Globus pallidus (tissue), 1 donor: ENCODE data around the gene PI4KA.
"Not testable (repeated sequence)": the region's sequence is repeated elsewhere in the genome, so short reads cannot be mapped to it uniquely, and the experiment has no call there.

ENCODE experiments used
- DNase-seq: peaks from one replicate; pipeline ENCODE4 v3.0.0-alpha.2; 2015; ENCODE audit warnings: low spot score

Gene PI4KA

DNA sequence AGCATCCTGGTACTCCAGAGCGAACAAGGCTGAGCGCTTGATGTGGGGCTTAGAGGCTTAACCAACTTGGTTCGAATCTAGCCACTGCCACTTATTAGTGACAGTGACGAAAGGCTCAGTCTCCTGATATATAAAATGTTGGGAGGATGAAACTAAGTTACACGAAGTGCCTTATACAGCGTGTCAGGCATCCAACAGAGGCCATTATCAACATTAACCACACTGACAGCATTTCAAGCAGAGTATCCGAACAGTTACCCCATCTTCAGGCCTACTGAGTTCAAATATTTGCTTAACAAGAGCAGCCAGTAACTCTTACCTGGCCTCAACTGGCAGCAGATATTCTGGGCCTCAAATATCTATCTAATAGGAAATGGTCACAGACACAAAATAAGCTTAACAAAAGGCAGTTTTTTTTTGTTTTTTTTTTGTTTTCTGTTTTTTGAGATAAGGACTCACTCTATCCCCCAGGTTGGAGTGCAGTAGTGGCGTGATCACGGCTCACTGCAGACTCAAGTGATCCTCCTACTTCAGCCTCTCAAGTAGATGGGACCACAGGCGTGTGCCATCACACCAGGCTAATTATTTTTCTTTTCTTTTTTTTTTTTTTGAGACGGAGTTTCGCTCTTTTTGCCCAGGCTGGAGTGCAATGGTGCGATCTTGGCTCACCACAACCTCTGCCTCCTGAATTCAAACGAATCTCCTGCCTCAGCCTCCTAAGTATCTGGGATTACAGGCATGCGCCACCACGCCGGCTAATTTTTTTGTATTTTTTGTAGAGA lies 81.8 kb downstream of the PI4KA start:
- no peak for DNase-seq

DNA sequence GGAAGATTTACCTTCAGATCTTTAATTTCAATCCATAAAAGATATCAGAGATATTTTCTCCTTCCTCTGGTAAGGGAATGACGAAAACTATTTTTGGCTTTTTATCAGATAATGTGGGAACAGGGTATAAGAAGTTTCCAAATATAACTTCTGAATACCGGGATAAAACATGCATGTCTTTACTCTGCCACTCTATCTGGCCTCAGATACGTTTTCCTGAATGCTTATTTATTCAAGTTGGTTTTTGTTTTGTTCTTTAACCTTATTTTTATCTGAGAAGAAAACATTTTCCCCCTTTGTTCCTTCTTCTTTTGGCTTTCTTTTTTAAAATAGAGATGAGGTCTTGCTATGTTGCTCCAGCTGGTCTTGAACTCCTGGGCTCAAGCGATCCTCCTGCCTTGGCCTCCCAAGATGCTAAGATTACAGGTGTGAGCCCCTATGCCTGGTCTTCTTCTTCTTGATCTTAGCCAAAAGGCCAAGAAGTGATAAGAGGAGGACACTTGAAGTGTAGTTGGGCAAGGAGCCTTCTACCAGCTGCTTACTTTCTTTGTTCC lies 83.2 kb downstream of the PI4KA start:
- DNase-seq: no peak

DNA sequence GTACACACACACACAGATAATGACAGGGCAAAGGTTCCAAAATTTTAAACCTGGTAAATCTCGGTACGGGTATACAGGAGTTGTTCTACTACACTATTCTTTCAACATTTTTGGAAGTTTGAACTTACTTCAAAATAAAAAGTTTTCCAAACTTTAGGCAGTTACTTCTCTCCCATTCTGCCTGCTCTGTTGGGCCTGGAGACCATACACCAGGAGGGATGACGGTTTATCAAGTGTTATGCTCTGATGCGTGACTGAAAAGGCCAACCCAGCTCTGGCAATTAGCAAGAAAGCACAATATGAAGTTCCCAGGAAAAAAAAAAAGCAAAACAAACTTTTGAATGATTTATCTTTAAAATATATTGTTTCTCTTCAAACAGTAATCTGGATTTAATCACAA lies 83.7 kb downstream of the PI4KA start:
- DNase-seq: no peak

DNA sequence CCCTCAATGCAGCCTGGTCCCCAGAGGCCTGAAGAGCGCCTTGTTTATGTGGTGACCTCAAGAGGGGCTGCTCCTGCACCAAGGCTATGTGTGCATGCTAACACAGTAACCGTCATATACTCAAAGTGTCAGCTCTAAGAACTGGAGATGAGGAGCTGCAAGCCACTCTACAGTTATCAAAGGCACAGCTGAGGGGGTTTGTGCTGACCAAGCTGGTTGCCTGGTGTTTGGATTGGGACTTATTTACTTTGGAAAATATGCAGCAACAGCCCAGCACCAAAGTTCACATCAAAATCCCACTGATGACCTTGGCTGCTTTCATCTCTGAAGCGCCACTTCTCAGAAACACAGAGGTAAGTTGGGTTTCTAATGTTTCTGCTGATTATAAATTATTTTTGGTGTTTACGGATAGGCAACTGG lies 84.8 kb downstream of the PI4KA start, which contains the start of gene SERPIND1:
Gene SERPIND1 (plus strand): TSS at position 321 of the 420 bp plus-strand sequence. CDS start 5,200 bp downstream, outside the sequence.
- no peak for DNase-seq

DNA sequence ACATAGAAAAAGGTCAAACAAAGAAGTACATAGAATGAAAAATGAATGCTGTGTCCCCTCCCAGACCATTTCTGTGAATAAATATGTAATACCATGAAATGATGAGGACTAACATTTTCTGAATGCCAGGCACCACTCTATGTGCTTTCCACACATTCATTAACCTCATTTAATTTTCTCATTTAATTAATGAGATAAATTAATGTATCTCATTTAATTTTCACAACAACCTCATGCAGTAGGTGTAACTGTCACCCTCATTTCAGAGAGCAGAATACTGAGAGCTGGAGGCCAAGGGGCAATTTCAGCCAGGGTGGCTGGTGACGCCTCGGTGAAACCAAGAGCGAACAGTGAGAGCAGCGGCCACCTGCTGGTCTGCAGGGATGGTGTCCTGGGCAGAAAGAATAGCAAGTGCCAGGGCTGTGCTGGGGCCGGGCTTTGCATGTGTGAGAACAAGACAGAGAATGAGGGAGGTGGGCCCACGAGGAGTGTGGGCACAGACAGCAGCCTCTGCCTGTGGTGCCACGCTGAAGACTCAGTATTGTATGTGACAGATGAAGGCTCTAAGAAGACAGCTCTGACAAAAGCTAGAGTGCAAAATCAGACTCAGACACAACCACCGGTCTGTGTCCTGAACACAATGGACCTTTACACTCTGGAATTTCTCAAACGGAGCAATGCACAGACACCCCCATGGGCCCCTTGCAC lies 86.5 kb downstream of the PI4KA start:
- DNase-seq: peak; percentile 19

DNA sequence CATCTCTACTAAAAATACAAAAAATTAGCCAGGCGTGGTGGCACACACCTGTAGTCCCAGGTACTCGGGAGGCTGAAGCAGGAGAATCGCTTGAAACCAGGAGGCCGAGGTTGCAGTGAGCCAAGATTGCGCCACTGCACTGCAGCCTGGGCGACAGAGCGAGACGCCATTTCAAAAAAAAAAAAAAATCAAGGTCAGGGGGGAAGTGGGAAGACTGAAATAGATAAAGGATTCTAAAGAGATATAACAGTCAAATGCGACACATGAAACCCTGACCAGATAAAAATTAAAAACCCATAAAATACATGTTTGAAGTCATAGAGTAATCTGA lies 89.2 kb downstream of the PI4KA start:
- not testable (repeated sequence) for DNase-seq

DNA sequence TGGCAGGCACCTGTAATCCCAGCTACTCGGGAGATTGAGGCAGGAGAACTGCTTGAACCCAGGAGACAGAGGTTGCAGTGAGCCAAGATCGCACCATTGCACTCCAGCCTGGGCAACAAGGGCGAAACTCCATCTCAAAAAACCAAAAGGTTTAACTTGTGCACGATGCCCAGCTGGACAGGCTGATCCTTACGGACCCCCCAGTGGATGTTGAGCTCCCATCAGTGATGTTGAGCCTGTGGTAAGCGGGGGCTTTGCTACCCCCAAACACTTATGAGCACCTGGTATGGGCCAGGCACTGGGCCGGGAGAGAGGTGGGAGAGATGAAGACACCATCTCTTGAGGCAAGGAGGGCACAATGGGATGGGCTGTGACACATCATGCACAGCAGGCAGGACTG lies 92.1 kb downstream of the PI4KA start:
- no peak for DNase-seq

DNA sequence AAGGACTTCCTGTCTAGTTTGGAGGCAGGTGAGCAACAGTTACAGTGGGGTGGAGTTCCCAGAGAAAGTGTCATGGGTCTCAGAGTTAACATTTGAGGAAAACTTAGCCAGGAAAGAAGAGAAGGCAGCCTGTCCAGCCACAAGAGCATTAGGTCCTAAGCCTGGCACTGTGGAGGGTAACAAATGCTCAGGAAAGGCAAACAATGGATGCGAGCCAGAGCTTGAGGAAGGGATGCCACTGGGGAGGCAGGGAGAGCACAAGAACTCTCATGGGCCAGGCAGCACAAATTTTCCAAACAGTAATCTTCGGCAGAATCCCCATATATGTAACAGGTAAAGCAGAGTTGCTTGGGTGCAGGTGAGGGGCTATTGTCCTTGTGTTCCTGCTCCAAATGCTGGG lies 92.7 kb downstream of the PI4KA start:
- no peak for DNase-seq

DNA sequence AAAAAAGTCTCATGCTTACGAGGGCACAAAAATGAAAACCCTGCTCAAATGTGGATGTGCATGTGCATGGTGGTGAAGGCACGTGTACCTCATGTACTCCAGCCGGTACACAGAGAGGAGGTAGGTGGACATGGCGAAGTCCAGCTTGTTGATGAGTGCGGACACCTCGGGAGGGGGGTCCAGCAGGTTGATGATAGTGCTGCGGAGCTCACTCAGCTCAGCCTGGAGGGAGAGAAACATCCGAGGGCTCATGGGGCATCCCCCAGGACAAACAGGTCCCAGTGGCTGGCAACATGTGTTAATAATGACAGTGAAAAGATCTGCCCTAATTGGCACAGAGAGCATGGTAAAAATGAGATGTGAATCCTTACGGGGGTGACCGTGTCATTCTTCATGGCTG lies 93.9 kb downstream of the PI4KA start:
- DNase-seq: no peak

DNA sequence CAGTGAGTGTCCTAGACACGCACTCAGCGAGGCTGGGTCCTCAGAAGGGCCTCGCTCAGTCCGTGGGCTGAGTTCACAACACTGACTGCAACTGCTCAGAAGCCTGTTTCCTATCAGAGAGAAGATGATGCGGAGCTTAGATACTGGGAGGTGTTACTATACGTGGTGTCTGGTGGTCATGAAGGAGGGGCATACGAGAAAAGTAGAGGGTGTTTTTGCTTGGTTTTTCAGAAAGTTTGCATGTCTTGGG lies 94.2 kb downstream of the PI4KA start:
- no peak for DNase-seq

DNA sequence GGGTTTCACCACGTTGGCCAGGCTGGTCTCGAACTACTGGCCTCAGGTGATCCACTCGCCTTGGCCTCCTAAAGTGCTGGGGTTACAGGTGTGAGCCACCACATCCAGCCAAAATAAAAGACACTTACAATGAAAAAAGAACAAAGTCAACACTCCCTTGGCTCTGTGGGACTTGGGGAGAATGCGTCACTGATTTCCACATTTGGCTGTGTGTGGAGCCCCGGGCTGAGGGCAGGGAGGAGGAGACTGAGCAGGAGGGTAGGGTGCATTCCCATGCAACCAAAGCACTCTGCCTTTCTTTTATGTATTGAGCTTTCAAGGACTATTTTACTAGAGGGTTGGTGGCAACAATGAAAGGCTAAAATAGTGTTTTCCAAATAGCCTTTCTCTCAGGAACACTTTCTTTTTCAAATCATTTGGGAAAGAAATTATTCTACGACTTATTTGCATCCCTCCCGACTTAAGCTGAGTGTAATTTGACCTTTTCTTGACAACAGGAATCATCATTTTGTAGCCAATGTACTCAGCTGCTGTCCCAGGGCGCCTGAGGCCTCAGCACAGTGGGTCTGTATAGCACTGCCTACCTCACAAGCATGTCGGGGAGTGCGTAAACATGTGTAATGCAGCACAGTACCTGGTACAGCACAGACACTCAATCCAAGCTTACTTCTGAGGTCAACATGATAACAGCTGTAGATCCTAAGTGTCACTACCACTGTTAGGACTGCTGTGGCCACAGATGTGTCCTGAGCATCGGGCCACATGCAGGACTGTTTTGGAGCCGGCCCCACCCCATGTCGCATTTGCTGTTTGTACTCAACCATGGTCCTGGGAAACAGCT lies 94.8 kb downstream of the PI4KA start:
- DNase-seq: no peak

DNA sequence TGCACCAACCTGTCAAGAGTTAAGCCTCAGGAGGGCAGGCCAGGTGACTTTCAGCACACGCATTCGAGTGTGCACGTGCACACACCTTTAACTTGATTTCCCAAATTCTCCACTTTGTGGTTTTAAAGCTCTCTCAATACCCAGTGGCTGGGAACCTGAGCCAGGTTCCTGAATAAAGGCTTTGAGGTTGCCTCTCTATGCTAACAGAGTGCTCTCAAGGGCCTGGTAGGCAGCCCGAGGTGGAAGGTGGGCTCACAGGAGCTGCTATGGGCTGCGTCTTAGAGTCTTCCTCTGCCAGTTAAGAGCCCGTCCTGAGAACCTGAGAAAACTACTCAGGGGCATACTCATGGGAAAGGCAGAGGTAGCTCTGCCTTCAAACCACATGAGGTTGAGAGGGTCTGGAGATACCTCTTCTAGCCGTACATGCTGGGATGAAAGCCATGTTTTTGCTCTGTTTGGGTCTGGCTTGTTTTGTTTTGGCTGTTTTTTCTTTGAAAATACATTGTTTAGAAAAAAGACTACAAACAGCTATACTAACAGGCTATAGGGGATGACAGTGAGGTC lies 96.3 kb downstream of the PI4KA start:
- DNase-seq: no peak

DNA sequence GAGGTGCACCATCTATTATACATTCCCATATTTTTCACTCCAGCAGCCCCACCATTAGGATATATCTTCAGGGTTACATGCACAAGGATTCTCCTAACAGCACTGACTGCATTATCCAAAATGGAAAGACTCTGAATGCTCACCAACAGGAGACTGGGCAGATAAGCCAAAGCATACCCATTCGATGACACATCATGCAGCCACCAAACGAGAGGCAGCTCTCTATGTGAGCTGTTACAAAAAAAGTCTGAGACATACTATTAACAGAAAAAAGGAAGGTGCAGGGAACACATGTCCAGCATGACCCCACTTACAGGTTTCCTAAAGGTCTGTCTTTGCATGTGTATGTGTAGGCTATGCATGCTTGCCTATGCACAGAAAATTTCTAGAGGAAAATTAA lies 97.1 kb downstream of the PI4KA start:
- no peak for DNase-seq

DNA sequence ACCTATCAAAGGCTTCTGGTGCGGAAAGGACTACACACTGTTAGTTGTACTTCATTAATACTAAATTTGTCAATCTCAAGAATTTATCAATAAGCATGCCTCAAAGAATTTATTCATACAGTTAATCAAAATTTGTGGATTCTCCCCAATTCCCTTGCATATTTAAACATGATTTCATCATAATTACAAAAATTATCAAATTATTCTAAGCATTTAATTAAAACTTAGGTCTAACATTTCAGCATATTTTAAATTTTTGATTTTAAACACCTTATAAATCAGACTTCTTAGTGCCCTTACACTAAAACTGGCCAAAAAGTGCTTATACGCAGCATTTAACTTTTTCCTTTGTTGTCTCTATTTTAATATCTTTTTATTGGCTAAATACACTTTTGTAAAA lies 98.5 kb downstream of the PI4KA start:
- no peak for DNase-seq

DNA sequence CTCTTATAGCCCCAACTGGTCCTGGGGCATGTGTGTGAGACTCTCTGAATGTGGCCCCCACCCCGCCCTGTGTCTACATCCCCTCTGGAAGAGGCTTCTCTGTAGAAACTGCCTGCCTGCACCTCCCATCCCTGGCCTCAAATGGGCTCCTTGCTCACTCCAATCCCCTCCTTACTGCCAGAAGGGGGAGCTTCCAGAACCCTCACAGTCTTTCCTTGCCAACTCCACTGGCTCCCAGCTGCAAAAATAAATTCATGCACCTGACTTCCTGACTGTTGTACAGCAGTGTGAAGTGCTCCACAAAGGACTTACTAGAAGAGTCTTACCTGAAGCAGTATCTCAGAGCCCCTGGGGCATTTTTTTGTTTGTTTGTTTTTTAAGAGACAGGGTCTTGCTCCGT lies 99.9 kb downstream of the PI4KA start:
- DNase-seq: no peak

DNA sequence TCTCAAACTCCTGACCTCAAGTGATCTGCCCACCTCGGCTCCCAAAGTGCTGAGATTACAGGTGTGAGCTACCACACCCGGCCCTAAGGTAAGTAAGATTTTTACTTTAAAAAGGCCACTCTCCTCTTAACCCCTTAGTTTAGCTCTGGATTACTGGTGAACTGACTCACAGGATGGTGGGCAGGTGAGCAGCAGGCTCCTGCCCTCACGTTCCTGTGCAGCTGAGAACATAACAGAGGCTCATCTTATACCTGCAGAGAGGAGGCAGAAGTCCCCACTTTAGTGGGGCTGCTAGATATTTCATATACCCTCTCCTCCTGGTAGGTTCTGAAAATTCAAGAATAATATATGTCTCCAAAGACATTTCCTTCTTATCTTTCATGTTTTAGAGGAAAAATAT lies 101.8 kb downstream of the PI4KA start:
- no peak for DNase-seq

DNA sequence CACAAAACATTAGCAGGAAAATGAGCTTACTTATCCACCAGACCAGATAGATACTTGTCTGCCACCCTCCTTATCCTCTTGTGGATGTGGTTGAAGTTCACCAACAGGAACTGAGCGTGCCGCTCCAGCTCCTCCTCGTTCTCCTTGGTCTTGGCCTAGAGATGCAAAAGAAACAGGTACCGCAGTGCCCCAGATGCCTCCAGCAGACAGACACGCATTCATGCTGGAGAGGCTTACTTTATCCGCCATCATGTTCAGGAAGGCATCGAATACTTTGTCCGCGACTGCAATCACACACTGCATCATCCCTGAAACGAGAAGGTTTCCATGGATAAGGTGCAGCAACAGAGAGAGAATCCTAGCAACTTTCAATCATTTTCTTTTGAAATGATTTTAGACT lies 105.7 kb downstream of the PI4KA start:
- no peak for DNase-seq

DNA sequence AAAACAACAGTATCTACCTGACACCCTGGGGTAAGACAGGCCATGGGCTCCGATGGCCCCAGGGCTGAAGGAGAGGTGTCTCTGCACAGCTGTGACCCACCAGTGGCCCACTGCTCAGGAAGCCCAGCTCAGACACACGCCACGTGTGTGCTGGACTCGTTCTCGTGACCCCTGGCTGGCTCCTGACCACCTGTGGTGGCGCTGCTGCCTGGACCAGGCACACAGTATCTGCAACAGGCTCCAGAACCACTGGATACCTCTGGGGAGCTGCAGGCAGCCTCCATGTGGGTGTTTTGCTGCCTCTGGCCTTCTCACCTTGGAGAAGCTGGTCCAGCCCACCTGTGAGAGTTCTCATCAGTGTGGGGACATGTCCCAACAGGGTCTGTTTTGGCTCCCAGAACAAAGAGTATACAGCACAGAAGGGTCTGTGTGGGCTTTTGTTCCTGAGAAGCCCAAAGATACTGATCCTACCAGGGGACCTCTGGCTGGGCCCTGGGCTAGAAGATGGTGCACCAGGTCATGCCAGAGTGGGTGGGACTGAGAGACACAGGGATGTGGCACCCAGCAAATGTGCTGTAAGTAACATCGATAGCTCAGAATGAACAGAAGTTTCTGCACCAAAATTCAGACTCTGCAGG lies 106.4 kb downstream of the PI4KA start:
- no peak for DNase-seq

DNA sequence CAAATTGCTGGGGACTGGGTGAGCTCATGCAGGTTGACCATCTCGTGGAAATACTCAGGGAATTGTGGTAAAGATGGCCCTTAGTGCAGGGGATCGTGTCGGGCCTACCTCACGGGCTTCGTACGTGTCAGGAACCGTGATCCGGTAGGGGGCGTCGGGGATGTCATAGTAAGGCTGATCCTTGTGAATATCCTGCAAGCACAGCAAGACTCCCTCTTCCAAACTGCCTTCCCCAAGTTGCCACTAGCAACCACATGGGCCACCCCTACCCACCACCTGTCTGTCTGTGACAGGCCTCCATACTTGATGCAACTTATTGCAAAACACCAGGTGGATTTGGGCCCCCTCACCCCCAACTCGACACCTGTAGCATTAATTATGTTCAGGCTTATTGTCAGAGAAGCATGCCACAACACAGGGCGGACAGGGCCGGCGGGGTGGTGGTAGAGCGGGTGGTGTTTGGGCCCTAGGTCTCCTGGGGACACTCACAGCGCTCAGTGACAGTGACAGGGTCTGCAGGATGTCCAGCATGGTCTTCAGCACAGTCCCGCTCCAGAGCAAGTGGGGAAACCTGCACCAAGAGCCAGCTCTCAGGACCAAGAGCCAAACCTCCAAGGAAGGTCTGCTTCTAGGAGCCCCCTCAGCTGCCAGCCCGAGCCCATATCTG lies 107.3 kb downstream of the PI4KA start:
- no peak for DNase-seq

DNA sequence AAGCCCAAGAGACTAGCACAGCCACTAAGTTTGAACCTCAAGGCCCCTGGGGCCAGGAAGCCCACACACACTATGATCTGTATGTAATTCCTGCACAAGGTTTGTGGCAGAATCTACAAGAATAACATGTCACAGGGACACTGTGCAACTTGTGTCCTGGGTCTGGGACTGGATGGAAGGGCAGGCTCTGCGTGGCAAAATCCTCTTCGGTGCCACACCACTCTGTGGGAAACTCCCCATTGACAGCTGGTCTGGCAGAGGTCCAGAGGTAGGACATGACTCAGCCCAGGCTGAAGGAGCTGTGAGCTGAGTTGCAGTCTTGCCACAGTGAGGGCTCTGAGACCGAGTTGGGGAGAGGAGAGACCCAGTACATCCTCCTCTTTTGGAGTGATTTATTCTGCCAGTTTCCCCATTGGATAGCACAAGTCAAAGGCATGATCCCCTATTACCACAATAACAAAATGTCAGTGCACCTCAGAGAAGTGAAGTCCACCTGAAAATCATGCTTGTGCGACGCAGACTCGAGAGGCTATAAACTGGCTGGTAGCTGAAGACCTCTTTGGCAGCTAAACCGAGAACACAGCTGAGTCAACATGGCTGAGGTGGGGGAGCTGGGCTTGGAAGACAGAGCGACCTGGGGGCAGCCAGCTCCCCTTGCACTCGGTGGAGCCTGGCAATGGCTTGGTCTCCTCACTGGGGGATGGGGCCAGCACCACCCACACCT lies 108.0 kb downstream of the PI4KA start:
- DNase-seq: peak; percentile 59

DNA sequence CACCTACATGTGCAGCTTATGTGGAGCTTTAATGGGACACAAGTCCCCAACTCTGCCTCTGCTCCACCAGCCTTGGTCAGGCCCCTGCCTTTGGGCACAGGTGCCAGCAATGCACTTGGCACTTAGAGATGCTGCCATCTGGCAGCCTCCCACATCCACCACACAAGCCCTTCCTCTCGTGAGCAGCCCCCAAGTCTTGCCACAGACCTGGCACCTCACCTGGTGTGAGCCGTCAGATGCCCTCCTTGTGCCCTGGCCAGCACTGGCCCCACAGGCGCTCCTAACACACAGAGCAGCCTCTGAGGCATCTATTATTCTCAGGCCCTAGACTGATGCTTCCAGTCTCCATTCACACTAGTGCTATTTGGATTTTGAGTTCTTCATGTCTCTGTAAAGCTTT lies 109.2 kb downstream of the PI4KA start:
- no peak for DNase-seq
